Measurements from ENCODE around the gene ZNF778.

ZNF778 gene

DNA sequence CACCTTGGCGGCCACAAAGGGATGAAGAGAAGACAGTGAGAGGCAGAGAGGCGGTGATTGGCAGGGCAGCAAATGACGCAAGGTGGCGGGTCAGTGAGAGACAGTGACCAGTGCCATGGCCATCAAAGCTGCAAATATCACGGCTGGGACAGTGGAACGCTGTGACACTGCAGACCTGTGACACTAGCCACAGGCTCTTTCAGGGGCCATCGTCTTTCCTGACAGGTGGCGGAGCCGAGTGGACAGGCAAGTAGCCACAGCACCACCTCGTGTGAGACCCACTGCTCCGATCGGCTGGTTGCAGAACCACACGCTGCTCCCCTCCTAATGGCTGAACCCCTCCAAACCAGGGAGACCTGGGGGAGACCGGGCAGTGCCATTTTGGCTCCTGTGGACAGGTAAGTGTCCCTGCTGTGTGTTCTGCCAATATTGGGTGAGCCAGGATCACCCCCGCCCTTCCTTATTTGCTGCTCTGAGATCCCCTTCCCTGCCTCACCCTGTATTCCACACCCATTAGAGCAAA is 7.9 kb upstream of the ZNF778 start:
- Histone ChIP-seq H4K20me1 (ENCODE audit: insufficient read depth, low read length) (no peaks in the 10 kb centered on the region), H3K4me1 (ENCODE audit: insufficient read depth, low read length) (no peaks in the 10 kb centered on the region), H3K9ac (ENCODE audit: low read depth, low read length) (no peak overlapping the region), H2AFZ (ENCODE audit: low read depth, low read length) (no peak overlapping the region), H3K4me3 (ENCODE audit: low read depth in 1 of 2, low read length in 2 of 2) (no peak overlapping the region), H3K27ac (ENCODE audit: low read length) (no peak overlapping the region), H3K4me2 (ENCODE audit: insufficient read depth, low read length) (no peak overlapping the region), H3K79me2 (ENCODE audit: insufficient read depth, low read length) (no peaks in the 10 kb centered on the region), H3K9me3 (ENCODE audit: insufficient read depth, low read length, severe bottlenecking) (no peaks in the 10 kb centered on the region), H3K27me3 (ENCODE audit: insufficient read depth, low read length, poor library complexity) (no peaks in the 10 kb centered on the region), H3K36me3 (ENCODE audit: insufficient read depth, low read length) (no peaks in the 10 kb centered on the region)
- DNase-seq (no peak), ATAC-seq (ENCODE audit: insufficient read depth, low read depth) (no peak)
- TF ChIP-seq, protein P1, sequence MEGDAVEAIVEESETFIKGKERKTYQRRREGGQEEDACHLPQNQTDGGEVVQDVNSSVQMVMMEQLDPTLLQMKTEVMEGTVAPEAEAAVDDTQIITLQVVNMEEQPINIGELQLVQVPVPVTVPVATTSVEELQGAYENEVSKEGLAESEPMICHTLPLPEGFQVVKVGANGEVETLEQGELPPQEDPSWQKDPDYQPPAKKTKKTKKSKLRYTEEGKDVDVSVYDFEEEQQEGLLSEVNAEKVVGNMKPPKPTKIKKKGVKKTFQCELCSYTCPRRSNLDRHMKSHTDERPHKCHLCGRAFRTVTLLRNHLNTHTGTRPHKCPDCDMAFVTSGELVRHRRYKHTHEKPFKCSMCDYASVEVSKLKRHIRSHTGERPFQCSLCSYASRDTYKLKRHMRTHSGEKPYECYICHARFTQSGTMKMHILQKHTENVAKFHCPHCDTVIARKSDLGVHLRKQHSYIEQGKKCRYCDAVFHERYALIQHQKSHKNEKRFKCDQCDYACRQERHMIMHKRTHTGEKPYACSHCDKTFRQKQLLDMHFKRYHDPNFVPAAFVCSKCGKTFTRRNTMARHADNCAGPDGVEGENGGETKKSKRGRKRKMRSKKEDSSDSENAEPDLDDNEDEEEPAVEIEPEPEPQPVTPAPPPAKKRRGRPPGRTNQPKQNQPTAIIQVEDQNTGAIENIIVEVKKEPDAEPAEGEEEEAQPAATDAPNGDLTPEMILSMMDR (IDR thresholded peaks at IDR 0.05; ENCODE audit: borderline replicate concordance, extremely low read depth, low read length, poor library complexity, severe bottlenecking), result no peak
- no peak for TF ChIP-seq EZH2 (IDR thresholded peaks at IDR 0.05; ENCODE audit: borderline replicate concordance, low read depth, low read length, severe bottlenecking)

DNA sequence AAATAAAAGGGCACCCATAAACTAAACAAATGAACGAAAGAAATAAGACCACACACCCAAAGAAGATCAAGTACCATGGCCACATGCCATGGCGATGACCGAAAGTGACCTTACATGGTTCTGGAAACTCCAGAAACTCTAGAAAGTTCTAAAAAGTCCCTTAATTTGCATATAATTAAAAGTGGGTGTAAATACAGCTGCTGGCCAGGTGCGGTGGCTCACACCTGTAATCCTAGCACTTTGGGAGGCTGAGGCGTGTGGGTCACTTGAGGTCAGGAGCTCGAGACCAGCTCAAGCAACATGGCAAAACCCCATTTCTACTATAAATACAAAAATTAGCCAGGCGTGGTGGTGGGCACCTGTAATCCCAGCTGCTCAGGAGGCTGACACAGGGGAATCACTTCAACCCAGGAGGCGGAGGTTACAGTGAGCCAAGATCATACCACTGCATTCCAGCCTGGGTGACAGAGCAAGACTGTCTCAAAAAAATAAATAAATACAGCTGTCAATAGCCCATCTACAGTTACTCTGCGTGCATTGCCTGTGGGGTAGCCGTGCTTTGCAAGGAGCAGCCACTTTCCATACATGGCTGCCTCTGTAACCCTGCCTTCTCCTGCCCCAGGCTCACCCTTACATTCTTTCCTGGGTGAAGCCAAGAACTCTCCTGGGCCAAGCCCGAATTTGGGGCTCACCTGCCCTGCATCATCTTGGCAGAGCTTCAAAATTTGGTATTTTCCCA is 7.2 kb upstream of the ZNF778 start:
- ATAC-seq (ENCODE audit: insufficient read depth, low read depth) (no peak), DNase-seq (no peak)
- Histone ChIP-seq H3K79me2 (ENCODE audit: insufficient read depth, low read length) (no peaks in the 10 kb centered on the region), H3K36me3 (ENCODE audit: insufficient read depth, low read length) (no peaks in the 10 kb centered on the region), H3K9me3 (ENCODE audit: insufficient read depth, low read length, severe bottlenecking) (no peaks in the 10 kb centered on the region), H3K4me2 (ENCODE audit: insufficient read depth, low read length) (no peak overlapping the region), H2AFZ (ENCODE audit: low read depth, low read length) (no peak overlapping the region), H3K27ac (ENCODE audit: low read length) (no peak overlapping the region), H3K9ac (ENCODE audit: low read depth, low read length) (no peak overlapping the region), H3K4me1 (ENCODE audit: insufficient read depth, low read length) (no peaks in the 10 kb centered on the region), H3K27me3 (ENCODE audit: insufficient read depth, low read length, poor library complexity) (no peaks in the 10 kb centered on the region), H3K4me3 (ENCODE audit: low read depth in 1 of 2, low read length in 2 of 2) (no peak overlapping the region), H4K20me1 (ENCODE audit: insufficient read depth, low read length) (no peaks in the 10 kb centered on the region)
- TF ChIP-seq, protein P1 (IDR thresholded peaks at IDR 0.05; ENCODE audit: borderline replicate concordance, extremely low read depth, low read length, poor library complexity, severe bottlenecking), result no peak
- no peak for TF ChIP-seq EZH2 (IDR thresholded peaks at IDR 0.05; ENCODE audit: borderline replicate concordance, low read depth, low read length, severe bottlenecking)

DNA sequence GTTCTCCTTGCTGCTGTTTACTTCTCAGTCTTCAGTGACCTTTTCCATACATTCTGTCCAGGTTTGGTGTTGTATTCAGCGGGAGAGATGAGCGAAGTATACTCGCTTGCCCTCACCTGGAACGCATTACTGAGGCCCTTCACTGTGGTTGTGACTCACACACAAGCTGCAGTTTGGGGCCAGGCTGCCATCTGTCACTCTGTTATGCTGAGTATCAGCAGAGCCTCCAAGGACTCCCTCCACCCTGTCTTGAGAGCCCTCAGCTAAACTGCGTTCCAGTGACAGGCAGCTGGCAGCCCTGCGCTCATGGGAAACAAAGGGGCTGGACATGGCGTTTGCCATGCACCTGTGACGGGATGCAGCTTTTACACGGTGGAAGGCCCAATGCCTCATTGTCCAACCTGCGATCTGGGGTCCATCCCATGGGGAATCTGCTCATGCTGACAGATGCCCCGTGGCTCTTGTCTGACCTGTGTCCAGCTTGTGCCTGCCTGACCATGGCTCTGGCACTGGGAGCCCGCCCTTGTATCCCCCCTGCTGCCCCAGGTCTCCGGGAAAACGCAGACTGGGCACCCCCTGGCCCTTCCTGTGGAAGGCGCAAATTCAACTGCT is 6.5 kb upstream of the ZNF778 start:
- no peak overlapping the region for H3K9ac ChIP-seq (ENCODE audit: low read depth, low read length)
- H3K27ac ChIP-seq (ENCODE audit: low read length), result no peak overlapping the region
- no peak overlapping the region for H3K4me2 ChIP-seq (ENCODE audit: insufficient read depth, low read length)
- DNase-seq (no peak), ATAC-seq (ENCODE audit: insufficient read depth, low read depth) (no peak)
- no peaks in the 10 kb centered on the region for H4K20me1 ChIP-seq (ENCODE audit: insufficient read depth, low read length)
- H3K4me1 ChIP-seq (ENCODE audit: insufficient read depth, low read length), result peaks cover 1% of the 10 kb centered on the region; the same call in 1 of the 2 replicates
- H3K27me3 ChIP-seq (ENCODE audit: insufficient read depth, low read length, poor library complexity), result no peaks in the 10 kb centered on the region
- no peaks in the 10 kb centered on the region for H3K79me2 ChIP-seq (ENCODE audit: insufficient read depth, low read length)
- H3K9me3 ChIP-seq (ENCODE audit: insufficient read depth, low read length, severe bottlenecking), result no peaks in the 10 kb centered on the region
- no peak overlapping the region for H2AFZ ChIP-seq (ENCODE audit: low read depth, low read length)
- no peak for TF ChIP-seq EZH2 (IDR thresholded peaks at IDR 0.05; ENCODE audit: borderline replicate concordance, low read depth, low read length, severe bottlenecking)
- TF ChIP-seq, protein P1 (IDR thresholded peaks at IDR 0.05; ENCODE audit: borderline replicate concordance, extremely low read depth, low read length, poor library complexity, severe bottlenecking), result no peak
- no peak overlapping the region for H3K4me3 ChIP-seq (ENCODE audit: low read depth in 1 of 2, low read length in 2 of 2)
- no peaks in the 10 kb centered on the region for H3K36me3 ChIP-seq (ENCODE audit: insufficient read depth, low read length)
